ENCODE data around the gene STX5. TPM values are rescaled to one million over a fixed set of nuclear protein-coding genes. Genes with fewer than 3 reads are reported as not detected.

STX5 gene
- polyA plus RNA-seq, 2 of the 4 experiments (the other 2 are of a cell fraction), result 19.5 to 32.3 TPM

GRCh38 chr11:62810748-62811147, 21.1 kb downstream of the STX5 start:
- FAIRE-seq, result no peak
- no peak overlapping the region for H3K4me3 ChIP-seq
- WGBS (ENCODE audit: missing lambda C conversion rate), result 59% methylated on average over 1 of the region's 1 CpG
- no peak for DNase-seq (ENCODE audit: low read depth in 1 of 2, low spot score in 1 of 2)
- ATAC-seq, result no peak
- H3K4me2 ChIP-seq, result no peak overlapping the region
- no peak overlapping the region for H3K27ac ChIP-seq
- ChIA-PET POLR2A (no interaction called here), CTCF (interaction anchor here (1.0 kb wide), 1 partner anchor 24 kb away, joined by 4 read pairs; no protein-coding TSS in a partner anchor)
- no peaks in the 10 kb centered on the region for H3K9me3 ChIP-seq
- TF ChIP-seq HES2 (IDR thresholded peaks at IDR 0.05) (no peak), EHF (CRISPR knock-in tag; IDR thresholded peaks at IDR 0.05) (no peak), RNF2 (IDR thresholded peaks at IDR 0.05; ENCODE audit: borderline replicate concordance, low read depth) (no peak), POLR2AphosphoS2 (conservative IDR thresholded peaks at IDR 0.05; ENCODE audit: low read length) (no peak), KDM1A (IDR thresholded peaks at IDR 0.05; ENCODE audit: low read depth) (no peak), ESRRA (IDR thresholded peaks at IDR 0.05; ENCODE audit: borderline replicate concordance, low read length) (no peak), USF2 (IDR thresholded peaks at IDR 0.05) (no peak), HDAC2 (IDR thresholded peaks at IDR 0.05) (no peak), HOXA7 (CRISPR knock-in tag; IDR thresholded peaks at IDR 0.05) (no peak), ZFP36 (IDR thresholded peaks at IDR 0.05; ENCODE audit: borderline replicate concordance, partially characterized antibody) (no peak)
- peaks cover 8% of the 10 kb centered on the region; the same call in 2 of the 3 replicates for H3K4me1 ChIP-seq

GRCh38 chr11:62806611-62807121, 25.2 kb downstream of the STX5 start:
- CTCF ChIA-PET, result interaction anchor here (1.0 to 4.3 kb wide), 6 partner anchors 8 to 21 kb away, joined by 3 to 18 read pairs (median 5); partner anchors contain the start of gene TMEM179B
- Histone ChIP-seq H3K4me2 (no peak overlapping the region; the same call in 2 of the 3 replicates), H3K9me3 (no peaks in the 10 kb centered on the region), H3K27ac (no peak overlapping the region; a peak in 1 of 6 replicates), H3K4me1 (peaks cover 16% of the 10 kb centered on the region; the same call in 2 of the 3 replicates), H3K4me3 (no peak overlapping the region)
- POLR2A ChIA-PET, result interaction anchor here (0.6 to 2.7 kb wide), 7 partner anchors 15 to 35 kb away, joined by 3 to 11 read pairs (median 4); partner anchors contain the start of genes STX5, TMEM179B and TMEM223
- DNase-seq (ENCODE audit: low read depth in 1 of 2, low spot score in 1 of 2), result no peak
- 95% methylated on average over 5 of the region's 5 CpGs for WGBS (ENCODE audit: missing lambda C conversion rate)
- no peak for ATAC-seq
- no peak for FAIRE-seq
- TF ChIP-seq CEBPB (IDR thresholded peaks at IDR 0.05) (0 out of 4 replicates have a peak, but pooled peaks of 1 of the 2 experiments have one; percentile 25), MAFK (IDR thresholded peaks at IDR 0.05; ENCODE audit: partially characterized antibody) (peak; percentile 39), REST (IDR thresholded peaks at IDR 0.05) (no peak), MYC (IDR thresholded peaks at IDR 0.05; ENCODE audit: borderline replicate concordance, low read length) (no peak)

GRCh38 chr11:62805961-62806441, 25.9 kb downstream of the STX5 start:
- ChIA-PET CTCF (interaction anchor here (1.0 to 4.3 kb wide), 7 partner anchors 9 to 32 kb away, joined by 3 to 18 read pairs (median 3); partner anchors contain the start of gene TMEM179B), POLR2A (interaction anchor here (0.5 to 2.7 kb wide), 11 partner anchors 9 to 1496 kb away, joined by 3 to 11 read pairs (median 4); partner anchors contain the start of genes STX5, TMEM179B and TMEM223)
- WGBS (ENCODE audit: missing lambda C conversion rate), result 47% methylated on average over 12 of the region's 12 CpGs
- H3K4me3 ChIP-seq, result peak overlapping the region; percentile 90
- peak overlapping the region; percentile 83 for H3K4me2 ChIP-seq
- peak in 1 of 2 experiments; percentile 4; a peak in 3 of 6 replicates for ATAC-seq
- no peak for DNase-seq (ENCODE audit: low read depth in 1 of 2, low spot score in 1 of 2)
- TF ChIP-seq PHF8 (IDR thresholded peaks at IDR 0.05; ENCODE audit: borderline replicate concordance, low read depth), result no peak
- TF ChIP-seq CTCF (IDR thresholded peaks at IDR 0.05), result no peak
- no peak for TF ChIP-seq BCL3 (IDR thresholded peaks at IDR 0.05)
- TF ChIP-seq BHLHE40 (IDR thresholded peaks at IDR 0.05; ENCODE audit: low read depth, low read length), result no peak
- no peak for FAIRE-seq
- no peaks in the 10 kb centered on the region for H3K9me3 ChIP-seq
- H3K4me1 ChIP-seq, result peaks cover 16% of the 10 kb centered on the region; the same call in 2 of the 3 replicates
- peak overlapping the region; percentile 87 to 92 for H3K27ac ChIP-seq

Data from A549 (cell line).